Neural cell (in vitro differentiated cells): ENCODE data around the gene COMT. TPM values are rescaled to one million over a fixed set of nuclear protein-coding genes. Genes with fewer than 3 reads are reported as not detected.

Source experiments
- H2AFZ ChIP-seq: fragments of 200-600, 300-800 bp; sonication (generic), shearing (Covaris generic); 2 replicates; pipeline ENCODE4 v1.6.0; 2014; ENCODE audit warnings: low read depth, mild to moderate bottlenecking, antibody characterized with exemption, low read length, moderate library complexity
- H3F3A ChIP-seq: fragments of 200-600 bp; shearing (Covaris generic); 2 replicates; pipeline ENCODE4 v1.6.1; 2016; ENCODE audit warnings: mild to moderate bottlenecking, moderate library complexity, mixed read lengths, antibody characterized with exemption, low read length; ENCODE audit not compliant: insufficient read depth, poor library complexity, severe bottlenecking
- H3K27ac ChIP-seq: fragments of 200-600, 300-800 bp; sonication (generic), shearing (Covaris generic); 2 replicates; pipeline ENCODE4 v1.5.1; 2014; ENCODE audit warnings: mild to moderate bottlenecking, low read length, moderate library complexity
- H3K27me3 ChIP-seq: fragments of 300-800, 200-600 bp; sonication (generic), shearing (Covaris generic); 2 replicates; pipeline ENCODE4 v1.6.0; 2014; ENCODE audit warnings: mild to moderate bottlenecking, low read depth, low read length, moderate library complexity; ENCODE audit not compliant: insufficient read depth
- H3K36me3 ChIP-seq: fragments of 300-800, 200-600 bp; sonication (generic), shearing (Covaris generic); 2 replicates; pipeline ENCODE4 v1.5.1; 2014; ENCODE audit warnings: mild to moderate bottlenecking, antibody characterized with exemption, low read length, moderate library complexity; ENCODE audit not compliant: insufficient read depth
- H3K4me2 ChIP-seq: fragments of 300-800, 200-600 bp; sonication (generic), shearing (Covaris generic); 2 replicates; pipeline ENCODE4 v1.6.0; 2014; ENCODE audit warnings: mild to moderate bottlenecking, low read length
- H3K4me3 ChIP-seq: fragments of 300-800, 200-600 bp; sonication (generic), shearing (Covaris generic); 2 replicates; pipeline ENCODE4 v1.5.1; 2014; ENCODE audit warnings: mild to moderate bottlenecking, low read length, moderate library complexity
- H3K79me2 ChIP-seq: fragments of 200-600 bp; shearing (Covaris generic); replicated peaks from 2 replicates; pipeline ENCODE4 v1.6.0; 2014; ENCODE audit warnings: mild to moderate bottlenecking, low read length, moderate library complexity; ENCODE audit not compliant: insufficient read depth
- H3K9ac ChIP-seq: fragments of 300-800, 200-600 bp; sonication (generic), shearing (Covaris generic); 2 replicates; pipeline ENCODE4 v1.6.1; 2016; ENCODE audit warnings: mild to moderate bottlenecking, low read length, mixed read lengths
- H3K9me2 ChIP-seq: fragments of 200-600 bp; shearing (Covaris generic); 2 replicates; pipeline ENCODE4 v1.6.1; 2016; ENCODE audit warnings: mild to moderate bottlenecking, low read length, mixed read lengths; ENCODE audit not compliant: insufficient read depth
- H3K9me3 ChIP-seq: fragments of 200-600, 300-800 bp; sonication (generic), shearing (Covaris generic); 2 replicates; pipeline ENCODE4 v1.6.1; 2016; ENCODE audit warnings: mild to moderate bottlenecking, mixed run types, low read length, moderate library complexity, mixed read lengths
- H4K20me1 ChIP-seq: fragments of 200-600 bp; shearing (Covaris generic); 2 replicates; pipeline ENCODE4 v1.6.1; 2016; ENCODE audit warnings: mild to moderate bottlenecking, mixed run types; ENCODE audit not compliant: insufficient read depth
- EP300 ChIP-seq: fragments of 450-650 bp; conservative IDR thresholded peaks from 2 replicates; pipeline ENCODE4 v1.6.1; 2014; ENCODE audit warnings: antibody characterized with exemption, mild to moderate bottlenecking, moderate library complexity; ENCODE audit not compliant: poor library complexity, severe bottlenecking
- EZH2 ChIP-seq: fragments of 200-600, 300-800 bp; shearing (Covaris generic), sonication (generic); IDR thresholded peaks from 2 replicates; pipeline ENCODE4 v1.6.1; 2014; ENCODE audit warnings: antibody characterized with exemption, low read length, borderline replicate concordance, mild to moderate bottlenecking; ENCODE audit not compliant: insufficient read depth, poor library complexity, severe bottlenecking
- MXI1 ChIP-seq: fragments of 450-650 bp; conservative IDR thresholded peaks from 2 replicates; pipeline ENCODE4 v1.6.1; 2014; ENCODE audit warnings: antibody characterized with exemption, mild to moderate bottlenecking; ENCODE audit not compliant: poor library complexity, severe bottlenecking
- POLR2AphosphoS5 ChIP-seq: IDR thresholded peaks from 2 replicates; pipeline ENCODE4 v1.6.1; 2012
- RAD21 ChIP-seq: fragments of 450-650 bp; conservative IDR thresholded peaks from 2 replicates; pipeline ENCODE4 v1.6.1; 2014; ENCODE audit warnings: antibody characterized with exemption, mild to moderate bottlenecking, moderate library complexity
- SMC3 ChIP-seq: fragments of 450-650 bp; conservative IDR thresholded peaks from 2 replicates; pipeline ENCODE4 v1.6.1; 2014; ENCODE audit warnings: antibody characterized with exemption, mild to moderate bottlenecking, moderate library complexity; ENCODE audit not compliant: poor library complexity
- TAF1 ChIP-seq: IDR thresholded peaks from 2 replicates; pipeline ENCODE4 v1.6.1; 2012; ENCODE audit warnings: low read depth
- polyA plus RNA-seq: library from polyadenylated mRNA; depleted of rRNA; stranded (reverse); fragments of >200 nt; gene quantifications from 2 replicates; pipeline ENCODE4 v1.2.3, GENCODE V29; 2014
- TF ChIP-seq, protein P1 (sequence below): fragments of 450-650 bp; IDR thresholded peaks from 2 replicates; pipeline ENCODE4 v1.5.1; 2014; ENCODE audit warnings: antibody characterized with exemption, mild to moderate bottlenecking, moderate library complexity; ENCODE audit not compliant: poor library complexity, severe bottlenecking
- TF ChIP-seq, protein P2 (sequence below): IDR thresholded peaks from 2 replicates; pipeline ENCODE4 v1.6.1; 2012; ENCODE audit warnings: borderline replicate concordance

COMT gene
- polyA plus RNA-seq, 1 donor from 2014 or later: 14.2 TPM

DNA sequence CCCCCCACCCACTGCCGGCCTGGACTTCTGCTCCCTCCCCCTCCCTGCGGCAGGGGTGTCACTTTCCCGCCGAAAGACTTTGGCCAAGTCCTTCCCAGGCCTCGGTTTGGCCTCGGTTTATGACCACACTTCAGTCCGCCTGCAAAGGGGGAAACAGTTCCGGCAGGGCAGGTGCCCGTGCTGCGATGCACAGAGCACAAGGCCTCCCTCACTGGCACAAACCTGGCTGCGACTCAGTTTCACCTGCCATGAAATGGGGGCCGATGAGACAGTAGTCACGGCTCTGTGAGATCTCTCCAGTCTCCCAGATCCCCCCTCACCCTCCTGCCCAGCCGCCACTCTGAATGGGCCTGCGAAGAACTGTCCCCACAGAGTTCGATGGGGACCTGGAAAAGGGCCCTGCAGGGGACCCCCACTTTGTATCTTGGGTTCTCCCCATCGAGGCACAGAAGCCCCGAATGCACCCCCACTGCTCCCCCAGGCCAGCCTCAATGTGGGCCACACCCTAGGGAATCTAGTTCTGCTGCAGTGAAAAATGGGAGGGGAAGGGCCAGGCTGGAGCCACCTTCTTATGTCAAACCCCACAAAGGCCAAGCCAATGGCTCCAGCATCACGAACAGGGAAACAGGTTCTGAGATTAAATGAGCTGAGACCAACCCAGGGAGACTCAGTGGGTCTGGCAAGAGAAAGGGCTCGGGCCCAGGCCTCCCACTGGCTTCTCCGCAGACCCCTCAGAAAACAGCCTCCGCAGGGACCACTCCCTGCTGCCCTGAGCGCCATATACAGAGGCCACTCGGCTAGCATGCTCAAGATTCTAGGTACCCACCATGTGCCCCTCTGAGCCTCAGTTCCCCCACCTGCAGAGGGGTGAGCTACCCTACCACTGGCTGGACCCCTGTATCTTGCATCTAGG, 46.1 kb downstream of the COMT start:
- H3K4me2 ChIP-seq: no peak overlapping the region
- no peaks in the 10 kb centered on the region for H3K27me3 ChIP-seq
- peak overlapping the region; percentile 45 for H3K4me3 ChIP-seq
- no peaks in the 10 kb centered on the region for H3K36me3 ChIP-seq
- H2AFZ ChIP-seq: no peak overlapping the region
- H3F3A ChIP-seq: no peaks in the 10 kb centered on the region
- peaks cover 24% of the 10 kb centered on the region for H3K79me2 ChIP-seq
- no peaks in the 10 kb centered on the region for H3K9me2 ChIP-seq
- H3K9me3 ChIP-seq: no peaks in the 10 kb centered on the region
- H3K27ac ChIP-seq: no peak overlapping the region
- H4K20me1 ChIP-seq: no peaks in the 10 kb centered on the region
- H3K9ac ChIP-seq: no peak overlapping the region
- TF ChIP-seq EP300: no peak
- TF ChIP-seq, protein P1, sequence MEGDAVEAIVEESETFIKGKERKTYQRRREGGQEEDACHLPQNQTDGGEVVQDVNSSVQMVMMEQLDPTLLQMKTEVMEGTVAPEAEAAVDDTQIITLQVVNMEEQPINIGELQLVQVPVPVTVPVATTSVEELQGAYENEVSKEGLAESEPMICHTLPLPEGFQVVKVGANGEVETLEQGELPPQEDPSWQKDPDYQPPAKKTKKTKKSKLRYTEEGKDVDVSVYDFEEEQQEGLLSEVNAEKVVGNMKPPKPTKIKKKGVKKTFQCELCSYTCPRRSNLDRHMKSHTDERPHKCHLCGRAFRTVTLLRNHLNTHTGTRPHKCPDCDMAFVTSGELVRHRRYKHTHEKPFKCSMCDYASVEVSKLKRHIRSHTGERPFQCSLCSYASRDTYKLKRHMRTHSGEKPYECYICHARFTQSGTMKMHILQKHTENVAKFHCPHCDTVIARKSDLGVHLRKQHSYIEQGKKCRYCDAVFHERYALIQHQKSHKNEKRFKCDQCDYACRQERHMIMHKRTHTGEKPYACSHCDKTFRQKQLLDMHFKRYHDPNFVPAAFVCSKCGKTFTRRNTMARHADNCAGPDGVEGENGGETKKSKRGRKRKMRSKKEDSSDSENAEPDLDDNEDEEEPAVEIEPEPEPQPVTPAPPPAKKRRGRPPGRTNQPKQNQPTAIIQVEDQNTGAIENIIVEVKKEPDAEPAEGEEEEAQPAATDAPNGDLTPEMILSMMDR: no peak
- no peak for TF ChIP-seq EZH2
- TF ChIP-seq, protein P2, sequence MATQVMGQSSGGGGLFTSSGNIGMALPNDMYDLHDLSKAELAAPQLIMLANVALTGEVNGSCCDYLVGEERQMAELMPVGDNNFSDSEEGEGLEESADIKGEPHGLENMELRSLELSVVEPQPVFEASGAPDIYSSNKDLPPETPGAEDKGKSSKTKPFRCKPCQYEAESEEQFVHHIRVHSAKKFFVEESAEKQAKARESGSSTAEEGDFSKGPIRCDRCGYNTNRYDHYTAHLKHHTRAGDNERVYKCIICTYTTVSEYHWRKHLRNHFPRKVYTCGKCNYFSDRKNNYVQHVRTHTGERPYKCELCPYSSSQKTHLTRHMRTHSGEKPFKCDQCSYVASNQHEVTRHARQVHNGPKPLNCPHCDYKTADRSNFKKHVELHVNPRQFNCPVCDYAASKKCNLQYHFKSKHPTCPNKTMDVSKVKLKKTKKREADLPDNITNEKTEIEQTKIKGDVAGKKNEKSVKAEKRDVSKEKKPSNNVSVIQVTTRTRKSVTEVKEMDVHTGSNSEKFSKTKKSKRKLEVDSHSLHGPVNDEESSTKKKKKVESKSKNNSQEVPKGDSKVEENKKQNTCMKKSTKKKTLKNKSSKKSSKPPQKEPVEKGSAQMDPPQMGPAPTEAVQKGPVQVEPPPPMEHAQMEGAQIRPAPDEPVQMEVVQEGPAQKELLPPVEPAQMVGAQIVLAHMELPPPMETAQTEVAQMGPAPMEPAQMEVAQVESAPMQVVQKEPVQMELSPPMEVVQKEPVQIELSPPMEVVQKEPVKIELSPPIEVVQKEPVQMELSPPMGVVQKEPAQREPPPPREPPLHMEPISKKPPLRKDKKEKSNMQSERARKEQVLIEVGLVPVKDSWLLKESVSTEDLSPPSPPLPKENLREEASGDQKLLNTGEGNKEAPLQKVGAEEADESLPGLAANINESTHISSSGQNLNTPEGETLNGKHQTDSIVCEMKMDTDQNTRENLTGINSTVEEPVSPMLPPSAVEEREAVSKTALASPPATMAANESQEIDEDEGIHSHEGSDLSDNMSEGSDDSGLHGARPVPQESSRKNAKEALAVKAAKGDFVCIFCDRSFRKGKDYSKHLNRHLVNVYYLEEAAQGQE: no peak
- no peak for TF ChIP-seq RAD21
- TF ChIP-seq POLR2AphosphoS5: no peak
- no peak for TF ChIP-seq TAF1
- no peak for TF ChIP-seq SMC3
- TF ChIP-seq MXI1: no peak

DNA sequence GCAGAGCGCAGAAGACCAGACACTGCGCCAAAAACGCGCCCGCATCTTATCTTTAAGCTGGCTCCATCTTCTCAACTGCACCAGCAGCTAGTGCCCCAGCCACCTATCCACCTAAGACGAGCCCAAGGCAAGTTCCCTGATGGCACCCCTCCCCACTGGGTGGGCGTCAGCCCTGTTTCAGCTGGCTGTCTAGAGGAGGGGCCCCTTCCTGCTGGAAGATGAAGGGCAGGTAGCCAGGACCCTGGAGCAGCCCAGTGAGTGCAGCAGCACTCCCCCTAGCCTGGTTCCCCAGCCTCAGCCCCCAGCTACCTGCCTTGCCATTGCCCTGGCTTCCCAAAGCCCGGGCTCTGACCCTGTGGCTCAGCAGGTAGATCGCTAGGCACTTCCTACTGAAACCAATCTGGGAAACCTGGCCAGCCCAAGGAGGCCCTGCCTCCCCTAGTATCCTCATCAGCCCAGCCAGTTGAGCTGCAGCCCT, 46.8 kb downstream of the COMT start:
- H2AFZ ChIP-seq: no peak overlapping the region
- no peak overlapping the region for H3K4me3 ChIP-seq
- H3K27ac ChIP-seq: no peak overlapping the region
- no peaks in the 10 kb centered on the region for H3K27me3 ChIP-seq
- TF ChIP-seq SMC3: no peak
- TF ChIP-seq EP300: no peak
- TF ChIP-seq, protein P1: no peak
- no peak for TF ChIP-seq RAD21
- TF ChIP-seq POLR2AphosphoS5: no peak
- no peak for TF ChIP-seq MXI1
- TF ChIP-seq, protein P2: no peak
- TF ChIP-seq TAF1: no peak
- TF ChIP-seq EZH2: no peak
- H4K20me1 ChIP-seq: no peaks in the 10 kb centered on the region
- no peak overlapping the region for H3K4me2 ChIP-seq
- H3K79me2 ChIP-seq: peaks cover 21% of the 10 kb centered on the region
- no peaks in the 10 kb centered on the region for H3K9me2 ChIP-seq
- H3K9ac ChIP-seq: no peak overlapping the region
- H3F3A ChIP-seq: no peaks in the 10 kb centered on the region
- no peaks in the 10 kb centered on the region for H3K9me3 ChIP-seq
- H3K36me3 ChIP-seq: no peaks in the 10 kb centered on the region
